HG03469 (cell line): Measurements from ENCODE around the gene FAT2.
"Not testable (repeated sequence)": the region's sequence is repeated elsewhere in the genome, so short reads cannot be mapped to it uniquely, and the experiment has no call there.

Source experiments
- ATAC-seq: cut with Tn5 transposase; IDR thresholded peaks from one replicate; pipeline ENCODE4 v1.9.1; 2021; ENCODE audit warnings: mild to moderate bottlenecking, moderate library complexity, moderate number of reproducible peaks; ENCODE audit not compliant: unreplicated experiment

The FAT2 gene

GRCh38 chr5:151581812-151582583 is 9.1 kb downstream of the FAT2 start:
- ATAC-seq, result no peak

- no peak for ATAC-seq
Measured at GRCh38 chr5:151581347-151581746, 9.8 kb downstream of the FAT2 start.

- ATAC-seq, result no peak
Measured at GRCh38 chr5:151580858-151581257, 10.3 kb downstream of the FAT2 start.

GRCh38 chr5:151580239-151580638 is 10.9 kb downstream of the FAT2 start:
- no peak for ATAC-seq

GRCh38 chr5:151579146-151579545 is 12.0 kb downstream of the FAT2 start:
- ATAC-seq, result not testable (repeated sequence)

- no peak for ATAC-seq
Measured at GRCh38 chr5:151578326-151579025, 12.7 kb downstream of the FAT2 start.

- ATAC-seq, result no peak
Measured at GRCh38 chr5:151577566-151577965, 13.6 kb downstream of the FAT2 start.

- no peak for ATAC-seq
Measured at GRCh38 chr5:151574444-151574996, 16.6 kb downstream of the FAT2 start.

GRCh38 chr5:151572657-151573368 is 18.3 kb downstream of the FAT2 start:
- ATAC-seq, result no peak

GRCh38 chr5:151571270-151572173 is 19.6 kb downstream of the FAT2 start:
- ATAC-seq, result no peak

- ATAC-seq, result no peak
Measured at GRCh38 chr5:151570512-151571269, 20.4 kb downstream of the FAT2 start.

GRCh38 chr5:151570058-151570457 is 21.1 kb downstream of the FAT2 start:
- no peak for ATAC-seq

GRCh38 chr5:151569132-151570046 is 21.7 kb downstream of the FAT2 start:
- ATAC-seq, result peak; percentile 49

- ATAC-seq, result no peak
Measured at GRCh38 chr5:151568036-151568435, 23.1 kb downstream of the FAT2 start.

- ATAC-seq, result no peak
Measured at GRCh38 chr5:151565971-151566370, 25.2 kb downstream of the FAT2 start.

GRCh38 chr5:151562019-151562707 is 29.0 kb downstream of the FAT2 start:
- ATAC-seq, result no peak

- ATAC-seq, result no peak
Measured at GRCh38 chr5:151557951-151558350, 33.2 kb downstream of the FAT2 start.

GRCh38 chr5:151557466-151557865 is 33.7 kb downstream of the FAT2 start:
- no peak for ATAC-seq
